OCI-LY1 (cell line): ENCODE results near the gene DCST1.

Source experiments
- H2AFZ ChIP-seq: fragments of 200-600 bp; sonication (generic), shearing (Covaris generic); 2 replicates; pipeline ENCODE4 v1.6.0; 2014; ENCODE audit warnings: antibody characterized with exemption, mild to moderate bottlenecking, low read length
- H3F3A ChIP-seq: fragments of 200-600 bp; sonication (generic), shearing (Covaris generic); 2 replicates; pipeline ENCODE4 v1.6.0; 2014; ENCODE audit warnings: mild to moderate bottlenecking, antibody characterized with exemption, low read length, moderate library complexity; ENCODE audit not compliant: insufficient read depth
- H3K27ac ChIP-seq: fragments of 200-600 bp; sonication (generic); 2 replicates; pipeline ENCODE4 v1.5.1; 2014; ENCODE audit warnings: low read length, mixed run types, mild to moderate bottlenecking, low read depth; ENCODE audit not compliant: poor library complexity, severe bottlenecking
- H3K27me3 ChIP-seq: fragments of 200-600 bp; sonication (generic); 2 replicates; pipeline ENCODE4 v1.6.0; 2014; ENCODE audit warnings: antibody characterized with exemption, mild to moderate bottlenecking, low read length, moderate library complexity; ENCODE audit not compliant: insufficient read depth
- H3K36me3 ChIP-seq: fragments of 200-600 bp; sonication (generic); 2 replicates; pipeline ENCODE4 v1.6.1; 2014; ENCODE audit warnings: mild to moderate bottlenecking, antibody characterized with exemption, low read length, moderate library complexity, mixed read lengths; ENCODE audit not compliant: insufficient read depth
- H3K4me1 ChIP-seq: fragments of 200-600 bp; sonication (generic); 2 replicates; pipeline ENCODE4 v1.5.1; 2014; ENCODE audit warnings: mild to moderate bottlenecking, low read length, moderate library complexity; ENCODE audit not compliant: insufficient read depth, severe bottlenecking
- H3K4me2 ChIP-seq: fragments of 200-600 bp; sonication (generic), shearing (Covaris generic); 2 replicates; pipeline ENCODE4 v1.6.1; 2014; ENCODE audit warnings: low read length
- H3K4me3 ChIP-seq: fragments of 200-600 bp; sonication (generic); 2 replicates; pipeline ENCODE4 v1.5.1; 2014; ENCODE audit warnings: low read length, low read depth, mild to moderate bottlenecking, mixed read lengths; ENCODE audit not compliant: poor library complexity, severe bottlenecking
- H3K79me2 ChIP-seq: fragments of 200-600 bp; shearing (Covaris generic); 2 replicates; pipeline ENCODE4 v1.6.1; 2016; ENCODE audit warnings: mixed run types, low read length, mixed read lengths; ENCODE audit not compliant: insufficient read depth
- H3K9ac ChIP-seq: fragments of 200-600 bp; sonication (generic), shearing (Covaris generic); 2 replicates; pipeline ENCODE4 v1.6.1; 2014; ENCODE audit warnings: mild to moderate bottlenecking, low read length, mixed read lengths
- H3K9me2 ChIP-seq: fragments of 200-600 bp; sonication (generic), shearing (Covaris generic); 2 replicates; pipeline ENCODE4 v1.6.1; 2014; ENCODE audit warnings: low read depth, mild to moderate bottlenecking, low read length, mixed read lengths
- H3K9me3 ChIP-seq: fragments of 200-600 bp; shearing (Covaris generic); 2 replicates; pipeline ENCODE4 v1.6.1; 2014; ENCODE audit warnings: low read length, mixed read lengths
- H4K20me1 ChIP-seq: fragments of 200-600 bp; sonication (generic), shearing (Covaris generic); 2 replicates; pipeline ENCODE4 v1.6.0; 2016; ENCODE audit warnings: mild to moderate bottlenecking, low read length; ENCODE audit not compliant: insufficient read depth
- EZH2 ChIP-seq: fragments of 200-600 bp; sonication (generic), shearing (Covaris generic); IDR thresholded peaks from 2 replicates; pipeline ENCODE4 v1.8.0; 2017; ENCODE audit warnings: borderline replicate concordance, mixed run types, mild to moderate bottlenecking, antibody characterized with exemption, low read length, moderate library complexity, mixed read lengths
- TF ChIP-seq, protein P1 (sequence below): fragments of 200-600 bp; sonication (generic), shearing (Covaris generic); IDR thresholded peaks from 2 replicates; pipeline ENCODE4 v1.5.1; 2017; ENCODE audit warnings: mild to moderate bottlenecking, antibody characterized with exemption, low read length, moderate library complexity, mixed read lengths

DCST1 gene

DNA sequence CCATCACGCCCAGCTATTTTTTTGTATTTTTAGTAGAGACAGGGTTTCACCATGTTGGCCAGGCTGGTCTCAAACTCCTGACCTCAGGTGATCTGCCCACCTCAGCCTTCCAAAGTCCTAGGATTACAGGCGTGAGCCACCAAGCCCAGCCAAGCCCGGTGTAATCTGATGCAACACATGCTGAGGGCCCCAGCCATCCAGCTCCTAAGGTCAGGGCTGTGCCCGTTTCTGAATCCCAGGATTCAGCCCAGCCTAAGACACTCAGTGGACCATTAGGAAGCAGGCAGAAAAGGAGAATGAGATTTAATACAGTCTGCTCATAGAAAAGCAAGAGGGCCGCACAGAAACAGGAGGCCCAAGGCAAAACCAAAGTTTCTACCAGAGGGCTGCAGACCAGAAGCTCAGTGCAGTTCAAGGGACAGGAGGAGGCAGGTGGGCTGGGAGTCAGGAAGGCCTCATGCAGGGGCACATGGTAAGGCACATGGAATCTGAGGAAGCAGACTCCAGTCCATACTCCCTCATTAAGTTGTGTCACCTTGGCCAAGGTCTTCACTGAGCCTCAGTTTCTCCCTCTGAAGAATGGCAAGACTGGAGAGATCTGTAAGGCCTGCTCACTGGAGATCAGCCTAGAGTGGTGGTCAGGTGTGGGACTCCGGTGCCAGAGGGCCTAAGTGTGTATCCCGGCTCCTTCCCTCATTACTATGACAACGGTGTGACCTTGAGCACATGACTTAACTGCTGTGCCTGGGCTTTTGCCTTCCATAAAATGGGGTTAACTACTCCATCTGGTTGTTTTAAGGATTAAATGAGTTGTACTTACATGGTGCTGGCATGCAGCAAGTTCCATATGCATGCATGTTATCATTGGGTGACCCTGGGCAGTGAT, 15.1 kb downstream of the DCST1 start:
- H2AFZ ChIP-seq: no peak overlapping the region
- no peaks in the 10 kb centered on the region; the same call in none of the 2 replicates for H3K27me3 ChIP-seq
- H3F3A ChIP-seq: no peaks in the 10 kb centered on the region
- no peak overlapping the region for H3K9ac ChIP-seq
- peaks cover 24% of the 10 kb centered on the region for H3K4me1 ChIP-seq
- TF ChIP-seq, protein P1, sequence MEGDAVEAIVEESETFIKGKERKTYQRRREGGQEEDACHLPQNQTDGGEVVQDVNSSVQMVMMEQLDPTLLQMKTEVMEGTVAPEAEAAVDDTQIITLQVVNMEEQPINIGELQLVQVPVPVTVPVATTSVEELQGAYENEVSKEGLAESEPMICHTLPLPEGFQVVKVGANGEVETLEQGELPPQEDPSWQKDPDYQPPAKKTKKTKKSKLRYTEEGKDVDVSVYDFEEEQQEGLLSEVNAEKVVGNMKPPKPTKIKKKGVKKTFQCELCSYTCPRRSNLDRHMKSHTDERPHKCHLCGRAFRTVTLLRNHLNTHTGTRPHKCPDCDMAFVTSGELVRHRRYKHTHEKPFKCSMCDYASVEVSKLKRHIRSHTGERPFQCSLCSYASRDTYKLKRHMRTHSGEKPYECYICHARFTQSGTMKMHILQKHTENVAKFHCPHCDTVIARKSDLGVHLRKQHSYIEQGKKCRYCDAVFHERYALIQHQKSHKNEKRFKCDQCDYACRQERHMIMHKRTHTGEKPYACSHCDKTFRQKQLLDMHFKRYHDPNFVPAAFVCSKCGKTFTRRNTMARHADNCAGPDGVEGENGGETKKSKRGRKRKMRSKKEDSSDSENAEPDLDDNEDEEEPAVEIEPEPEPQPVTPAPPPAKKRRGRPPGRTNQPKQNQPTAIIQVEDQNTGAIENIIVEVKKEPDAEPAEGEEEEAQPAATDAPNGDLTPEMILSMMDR: no peak
- no peak overlapping the region for H3K27ac ChIP-seq
- no peaks in the 10 kb centered on the region for H3K9me2 ChIP-seq
- no peaks in the 10 kb centered on the region for H3K9me3 ChIP-seq
- no peaks in the 10 kb centered on the region for H4K20me1 ChIP-seq
- no peak overlapping the region for H3K4me2 ChIP-seq
- H3K36me3 ChIP-seq: no peaks in the 10 kb centered on the region
- no peak overlapping the region for H3K4me3 ChIP-seq
- no peaks in the 10 kb centered on the region for H3K79me2 ChIP-seq

DNA sequence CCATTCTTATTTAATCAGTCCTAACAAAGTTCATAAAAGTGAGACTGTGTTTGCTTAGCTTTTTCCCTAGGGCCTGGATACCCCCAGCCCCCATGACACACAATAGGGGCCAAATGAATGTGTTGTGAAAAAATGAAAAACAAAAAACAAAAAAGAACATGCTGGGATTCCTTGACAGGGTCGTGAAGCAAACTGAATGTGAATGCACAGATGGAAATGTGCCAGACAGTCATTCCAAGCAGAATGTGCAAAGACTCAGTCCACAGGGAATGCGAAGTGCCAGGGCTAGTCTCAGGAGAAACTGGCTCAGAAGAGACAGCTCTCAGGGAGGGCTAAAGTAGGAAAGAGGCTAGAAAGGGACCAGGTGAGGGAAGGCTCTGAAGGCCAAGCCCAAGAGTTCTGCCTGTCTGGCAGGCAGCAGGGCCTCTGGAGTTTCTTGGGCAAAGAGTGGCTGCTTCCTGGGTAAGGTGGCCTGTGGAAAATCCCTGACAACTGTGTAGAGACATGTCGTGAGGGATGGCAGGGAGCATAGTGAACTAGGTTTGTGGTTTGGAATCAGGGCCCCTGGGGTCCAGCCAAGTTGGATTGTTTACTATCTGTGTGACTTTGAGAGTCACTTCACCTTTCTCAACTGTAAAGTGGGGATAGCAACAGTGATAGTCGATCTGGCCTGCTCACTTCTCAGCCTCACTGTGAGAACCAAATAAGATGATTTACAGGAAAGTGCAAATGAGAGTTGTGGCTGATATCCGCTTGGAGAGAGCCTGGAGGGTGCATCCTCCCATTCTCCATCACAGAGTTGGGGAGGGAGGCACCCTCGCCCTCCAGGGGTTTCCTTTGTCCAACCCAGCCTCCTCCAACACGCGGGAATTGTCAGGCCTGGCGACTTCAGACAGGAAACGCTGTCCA, 16.3 kb downstream of the DCST1 start:
- Histone ChIP-seq H3K9me3 (no peaks in the 10 kb centered on the region), H3K27me3 (no peaks in the 10 kb centered on the region; the same call in none of the 2 replicates), H3K27ac (no peak overlapping the region), H3K4me2 (peak overlapping the region; percentile 87), H3K9me2 (no peaks in the 10 kb centered on the region), H2AFZ (no peak overlapping the region), H3F3A (no peaks in the 10 kb centered on the region), H3K9ac (peak overlapping the region; percentile 72; the same call in 1 of the 2 replicates), H3K4me3 (peak overlapping the region; percentile 77), H3K79me2 (no peaks in the 10 kb centered on the region), H3K4me1 (peaks cover 24% of the 10 kb centered on the region), H3K36me3 (no peaks in the 10 kb centered on the region), H4K20me1 (no peaks in the 10 kb centered on the region)
- TF ChIP-seq EZH2: no peak
- TF ChIP-seq, protein P1: no peak

DNA sequence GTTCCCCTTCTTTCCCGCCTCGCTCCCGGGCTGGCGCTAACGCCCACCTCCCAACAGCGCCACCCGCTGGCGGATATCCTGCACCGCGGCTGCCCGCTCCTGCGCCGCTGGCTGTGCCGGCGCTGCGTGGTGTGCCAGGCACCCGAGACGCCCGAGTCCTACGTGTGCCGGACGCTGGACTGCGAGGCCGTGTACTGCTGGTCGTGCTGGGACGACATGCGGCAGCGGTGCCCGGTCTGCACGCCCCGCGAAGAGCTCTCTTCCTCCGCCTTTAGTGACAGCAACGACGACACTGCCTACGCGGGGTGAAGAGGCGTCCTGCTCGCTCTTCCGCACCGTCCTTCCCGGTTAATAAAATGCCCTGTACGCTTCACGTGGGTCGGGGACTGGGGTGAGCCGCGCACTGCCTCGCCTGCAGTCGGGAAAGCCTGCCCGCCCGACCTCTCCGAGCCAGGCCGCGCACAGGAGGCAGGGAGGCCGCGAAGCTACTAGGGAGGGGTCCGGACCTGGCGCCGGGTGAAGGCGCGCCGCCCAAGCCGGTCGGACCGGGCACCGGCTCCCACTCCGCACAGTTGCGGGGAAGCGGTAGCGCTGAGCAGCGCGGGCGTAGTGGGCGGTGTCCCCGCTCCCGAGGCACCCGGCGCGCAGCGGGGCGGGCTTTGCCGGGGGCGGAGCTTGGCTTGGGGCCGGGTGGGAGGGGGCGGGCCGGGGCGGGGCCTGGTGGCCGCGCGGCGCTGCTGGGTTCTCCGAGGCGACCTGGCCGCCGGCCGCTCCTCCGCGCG, 17.1 kb downstream of the DCST1 start, which contains the start of gene ADAM15:
Gene ADAM15 (plus strand): TSS at position 757 of the 782 bp plus-strand sequence. CDS start 71 bp downstream, outside the sequence.
- peak within 1 kb of the TSS; percentile 87 for H3K4me2 ChIP-seq
- H3K9me2 ChIP-seq: no peaks in the 10 kb centered on the region
- H3K27me3 ChIP-seq: no peaks in the 10 kb centered on the region; the same call in 1 of the 2 replicates
- H3K79me2 ChIP-seq: no peaks in the 10 kb centered on the region
- no peaks in the 10 kb centered on the region for H4K20me1 ChIP-seq
- TF ChIP-seq, protein P1: peak; percentile 98
- no peak for TF ChIP-seq EZH2
- H3K36me3 ChIP-seq: no peaks in the 10 kb centered on the region
- peaks cover 24% of the 10 kb centered on the region for H3K4me1 ChIP-seq
- peak within 1 kb of the TSS; percentile 73 for H3K9ac ChIP-seq
- peak within 1 kb of the TSS; percentile 77 for H3K4me3 ChIP-seq
- H3K9me3 ChIP-seq: no peaks in the 10 kb centered on the region
- no peaks in the 10 kb centered on the region for H3F3A ChIP-seq
- H2AFZ ChIP-seq: no peak within 1 kb of the TSS
- H3K27ac ChIP-seq: no peak within 1 kb of the TSS
